GM18498 (cell line): ENCODE results near the gene THOC2.
"Not testable (repeated sequence)": the region's sequence is repeated elsewhere in the genome, so short reads cannot be mapped to it uniquely, and the experiment has no call there.

Experiments used
- ATAC-seq: cut with Tn5 transposase; IDR thresholded peaks from one replicate; pipeline ENCODE4 v1.9.1; 2021; ENCODE audit warnings: mild to moderate bottlenecking, moderate library complexity; ENCODE audit not compliant: unreplicated experiment

The THOC2 gene

GRCh38 chrX:123679733-123680460 is 53.0 kb downstream of the THOC2 start:
- ATAC-seq, result not testable (repeated sequence)

- ATAC-seq, result no peak
Measured at GRCh38 chrX:123675154-123675553, 57.7 kb downstream of the THOC2 start.

- ATAC-seq, result peak; percentile 69
Measured at GRCh38 chrX:123673813-123674212, 59.0 kb downstream of the THOC2 start.

- ATAC-seq, result no peak
Measured at GRCh38 chrX:123665197-123665596, 67.7 kb downstream of the THOC2 start.

GRCh38 chrX:123664467-123665167 is 68.2 kb downstream of the THOC2 start:
- ATAC-seq, result not testable (repeated sequence)

- not testable (repeated sequence) for ATAC-seq
Measured at GRCh38 chrX:123663720-123664119, 69.1 kb downstream of the THOC2 start.

- ATAC-seq, result not testable (repeated sequence)
Measured at GRCh38 chrX:123656507-123656906, 76.3 kb downstream of the THOC2 start.

GRCh38 chrX:123648811-123649181 is 84.1 kb downstream of the THOC2 start:
- not testable (repeated sequence) for ATAC-seq

GRCh38 chrX:123648028-123648810 is 84.6 kb downstream of the THOC2 start:
- no peak for ATAC-seq

- no peak for ATAC-seq
Measured at GRCh38 chrX:123647244-123647643, 85.6 kb downstream of the THOC2 start.

GRCh38 chrX:123629502-123629901 is 103.3 kb downstream of the THOC2 start:
- no peak for ATAC-seq

GRCh38 chrX:123626962-123627361 is 105.9 kb downstream of the THOC2 start:
- ATAC-seq, result no peak

- ATAC-seq, result no peak
Measured at GRCh38 chrX:123625952-123626351, 106.9 kb downstream of the THOC2 start.

- no peak for ATAC-seq
Measured at GRCh38 chrX:123625477-123625876, 107.4 kb downstream of the THOC2 start.

GRCh38 chrX:123617007-123617406 is 115.8 kb downstream of the THOC2 start:
- no peak for ATAC-seq

GRCh38 chrX:123610915-123611314 is 121.9 kb downstream of the THOC2 start:
- no peak for ATAC-seq

GRCh38 chrX:123607806-123608205 is 125.0 kb downstream of the THOC2 start:
- ATAC-seq, result no peak

GRCh38 chrX:123607270-123607669 is 125.6 kb downstream of the THOC2 start:
- no peak for ATAC-seq

GRCh38 chrX:123603491-123603890 is 129.4 kb downstream of the THOC2 start:
- no peak for ATAC-seq

- no peak for ATAC-seq
Measured at GRCh38 chrX:123601437-123601836, 131.4 kb downstream of the THOC2 start.

GRCh38 chrX:123600181-123600580 is 132.7 kb downstream of the THOC2 start:
- ATAC-seq, result no peak
